AG04449 (cell line): ENCODE data around the gene C19orf47.

Source experiments
- CTCF ChIA-PET: fragments of 350-600 bp; formaldehyde crosslinking; extraction: SDS; loops from one replicate; lab custom pipeline; 2021; ENCODE audit warnings: antibody characterized with exemption; lab: Yijun Ruan, JAX
- POLR2A ChIA-PET: fragments of 400-600, 350-600 bp; formaldehyde crosslinking; extraction: SDS; loops from one replicate; lab custom pipeline; 2020; ENCODE audit warnings: antibody characterized with exemption, inconsistent platforms; lab: Yijun Ruan, JAX
- DNase-seq: peaks from one replicate; pipeline ENCODE4 v3.0.0-alpha.2; 2010; ENCODE audit warnings: low read depth, low spot score
- H3K4me3 ChIP-seq: 2 replicates; pipeline ENCODE4 v1.5.1; 2011; ENCODE audit warnings: low read depth, mild to moderate bottlenecking, control low read depth, low read length
- CTCF ChIP-seq: IDR thresholded peaks from one replicate; pipeline ENCODE4 v1.5.1; 2011; ENCODE audit warnings: mild to moderate bottlenecking, moderate library complexity, low read length, control low read depth, inconsistent platforms; ENCODE audit not compliant: insufficient read depth; ENCODE audit errors: missing control alignments

Gene C19orf47

GRCh38 chr19:40309666-40310065 lies 38.5 kb downstream of the C19orf47 start:
- no peak overlapping the region for H3K4me3 ChIP-seq
- CTCF ChIA-PET, result interaction anchor here (0.9 to 3.4 kb wide), 5 partner anchors 10 to 325 kb away, joined by 3 to 11 read pairs (median 5); no protein-coding TSS in a partner anchor
- TF ChIP-seq CTCF, result no peak
- POLR2A ChIA-PET, result interaction anchor here (0.6 kb wide), 1 partner anchor 31 kb away, joined by 3 read pairs; no protein-coding TSS in a partner anchor
- no peak for DNase-seq

- DNase-seq, result peak; percentile 60
- no peak overlapping the region for H3K4me3 ChIP-seq
- TF ChIP-seq CTCF, result peak; percentile 65
- ChIA-PET CTCF (interaction anchor here (0.6 to 3.1 kb wide), 58 partner anchors 8 to 330 kb away, joined by 3 to 57 read pairs (median 5); partner anchors contain the start of genes AKT2, BLVRB, C19orf47 and LTBP4), POLR2A (interaction anchor here (0.7 to 1.1 kb wide), 5 partner anchors 9 to 129 kb away, joined by 3 to 4 read pairs (median 3); partner anchors contain the start of gene SERTAD1)
Measured at GRCh38 chr19:40305403-40305802, 42.8 kb downstream of the C19orf47 start.

- CTCF ChIA-PET, result interaction anchor here (0.8 to 3.1 kb wide), 33 partner anchors 7 to 331 kb away, joined by 3 to 57 read pairs (median 7); partner anchors contain the start of genes AKT2, BLVRB, C19orf47 and LTBP4
- no peak for TF ChIP-seq CTCF
- POLR2A ChIA-PET, result no interaction called here
- no peak for DNase-seq
- no peak overlapping the region for H3K4me3 ChIP-seq
Measured at GRCh38 chr19:40304306-40304705, 43.9 kb downstream of the C19orf47 start.

- ChIA-PET POLR2A (no interaction called here), CTCF (interaction anchor here (0.8 to 3.1 kb wide), 18 partner anchors 9 to 331 kb away, joined by 3 to 57 read pairs (median 8); partner anchors contain the start of genes AKT2, BLVRB, C19orf47 and LTBP4)
- no peak for DNase-seq
- TF ChIP-seq CTCF, result no peak
- no peak overlapping the region for H3K4me3 ChIP-seq
Measured at GRCh38 chr19:40303765-40304164, 44.4 kb downstream of the C19orf47 start.

- TF ChIP-seq CTCF, result no peak
- POLR2A ChIA-PET, result no interaction called here
- no peak overlapping the region for H3K4me3 ChIP-seq
- CTCF ChIA-PET, result interaction anchor here (1.2 kb wide), 1 partner anchor 13 kb away, joined by 4 read pairs; no protein-coding TSS in a partner anchor
- DNase-seq, result no peak
Measured at GRCh38 chr19:40302224-40303011, 45.8 kb downstream of the C19orf47 start.

- ChIA-PET POLR2A (no interaction called here), CTCF (interaction anchor here (1.7 kb wide), 1 partner anchor 334 kb away, joined by 5 read pairs; no protein-coding TSS in a partner anchor)
- H3K4me3 ChIP-seq, result no peak overlapping the region
- TF ChIP-seq CTCF, result no peak
- no peak for DNase-seq
Measured at GRCh38 chr19:40300668-40301067, 47.5 kb downstream of the C19orf47 start.
